NB4 (cell line): ENCODE results near the gene DNASE1L3.

ENCODE experiments used
- MYC ChIP-seq: IDR thresholded peaks from 2 replicates; pipeline ENCODE4 v1.6.1; 2011; ENCODE audit warnings: low read depth, low read length
- POLR2A ChIP-seq: IDR thresholded peaks from 2 replicates; pipeline ENCODE4 v1.6.1; 2011; ENCODE audit warnings: mild to moderate bottlenecking; ENCODE audit not compliant: insufficient read length; ENCODE audit errors: extremely low read depth
- TF ChIP-seq, protein P1 (sequence below): IDR thresholded peaks from one replicate; pipeline ENCODE4 v1.5.1; 2012; ENCODE audit warnings: low read depth, low read length

DNA sequence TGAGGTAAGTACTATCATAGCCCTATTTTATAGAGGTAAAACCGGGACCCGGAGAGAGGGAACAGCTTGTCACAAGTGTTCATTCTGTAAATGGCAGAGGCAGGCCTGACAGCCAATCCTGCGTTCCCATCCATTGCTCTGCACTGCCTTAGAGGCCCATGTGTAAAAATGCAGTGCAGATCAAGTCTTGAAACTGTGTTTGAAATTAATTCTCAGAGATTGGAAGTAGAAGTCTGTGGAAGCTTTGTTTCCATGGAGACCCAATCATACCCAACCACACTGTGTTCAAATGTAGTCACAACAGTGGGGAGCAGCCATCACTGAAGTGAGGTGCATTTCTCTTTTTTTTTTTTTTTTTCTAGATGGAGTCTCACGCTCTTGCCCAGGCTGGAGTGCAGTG is 13.1 kb upstream of the DNASE1L3 start:
- TF ChIP-seq, protein P1, sequence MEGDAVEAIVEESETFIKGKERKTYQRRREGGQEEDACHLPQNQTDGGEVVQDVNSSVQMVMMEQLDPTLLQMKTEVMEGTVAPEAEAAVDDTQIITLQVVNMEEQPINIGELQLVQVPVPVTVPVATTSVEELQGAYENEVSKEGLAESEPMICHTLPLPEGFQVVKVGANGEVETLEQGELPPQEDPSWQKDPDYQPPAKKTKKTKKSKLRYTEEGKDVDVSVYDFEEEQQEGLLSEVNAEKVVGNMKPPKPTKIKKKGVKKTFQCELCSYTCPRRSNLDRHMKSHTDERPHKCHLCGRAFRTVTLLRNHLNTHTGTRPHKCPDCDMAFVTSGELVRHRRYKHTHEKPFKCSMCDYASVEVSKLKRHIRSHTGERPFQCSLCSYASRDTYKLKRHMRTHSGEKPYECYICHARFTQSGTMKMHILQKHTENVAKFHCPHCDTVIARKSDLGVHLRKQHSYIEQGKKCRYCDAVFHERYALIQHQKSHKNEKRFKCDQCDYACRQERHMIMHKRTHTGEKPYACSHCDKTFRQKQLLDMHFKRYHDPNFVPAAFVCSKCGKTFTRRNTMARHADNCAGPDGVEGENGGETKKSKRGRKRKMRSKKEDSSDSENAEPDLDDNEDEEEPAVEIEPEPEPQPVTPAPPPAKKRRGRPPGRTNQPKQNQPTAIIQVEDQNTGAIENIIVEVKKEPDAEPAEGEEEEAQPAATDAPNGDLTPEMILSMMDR: no peak
- no peak for TF ChIP-seq POLR2A
- TF ChIP-seq MYC: no peak
